ENCODE data around the gene ALOX12B.

ALOX12B gene

DNA sequence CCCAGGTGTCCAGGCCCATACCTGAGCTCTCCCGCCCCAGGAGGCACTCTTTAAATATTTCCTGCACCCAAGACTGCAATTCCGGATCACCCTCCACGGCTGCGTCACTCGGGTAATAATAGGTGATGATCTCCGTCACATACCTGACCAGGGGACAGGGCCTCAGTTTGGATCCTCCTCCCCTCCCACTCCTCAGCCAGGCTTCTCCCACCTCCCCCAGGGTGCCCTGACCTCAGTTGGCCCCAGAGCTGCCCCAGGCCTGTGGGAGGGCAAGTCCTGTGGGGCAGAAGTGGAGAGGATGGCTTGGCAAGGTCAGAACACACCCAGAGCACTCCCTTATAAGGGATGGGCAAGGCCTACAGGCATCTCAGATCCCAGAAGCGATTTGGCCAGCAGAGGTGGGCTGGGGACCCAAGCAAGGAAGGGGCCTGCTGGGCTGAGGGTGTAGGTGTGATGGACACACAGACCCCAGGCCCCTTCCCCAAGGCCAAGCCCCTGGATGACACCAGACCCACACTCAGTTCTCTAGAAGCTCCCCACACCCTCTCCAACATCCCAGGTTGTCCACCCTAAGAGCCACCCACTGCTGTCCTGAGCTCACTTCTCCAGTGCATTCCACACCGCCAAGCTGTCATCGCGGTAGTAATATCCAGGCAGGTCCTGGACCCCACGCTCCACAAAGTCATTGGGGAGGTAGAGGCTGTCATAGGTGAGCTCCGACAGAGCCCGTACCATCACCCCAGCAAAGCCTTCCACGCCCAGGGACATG lies 11.8 kb downstream of the ALOX12B start:
- H3K9me3 ChIP-seq (ENCODE audit: insufficient read depth, low read depth, low read length), result peaks cover 11% of the 10 kb centered on the region
- WGBS (ENCODE audit: extremely low coverage, insufficient coverage, insufficient read length), result no CpG with 5 or more reads among the region's 14 CpGs
- H4K12ac ChIP-seq (ENCODE audit: low read depth, low read length), result no peak overlapping the region

DNA sequence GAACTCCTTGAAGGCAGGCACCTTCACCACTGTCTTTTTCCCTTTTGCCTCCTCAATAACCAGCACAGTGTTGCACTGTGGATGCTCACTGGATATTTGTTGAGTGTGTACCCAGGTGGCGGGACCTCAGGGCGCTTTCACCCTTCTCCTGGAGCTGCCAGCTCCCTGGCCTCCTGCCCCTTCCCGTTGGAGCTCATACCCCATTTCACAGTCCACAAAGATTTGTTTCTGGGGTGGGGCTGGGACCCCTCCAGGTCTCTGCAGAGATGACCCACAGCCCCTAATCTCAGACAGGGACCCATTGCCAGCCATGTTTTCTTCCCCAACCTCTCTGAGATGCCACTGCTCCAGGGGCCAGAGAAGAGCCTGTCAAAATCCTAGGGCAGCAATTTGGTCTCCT lies 12.4 kb downstream of the ALOX12B start:
- H2AK5ac ChIP-seq (ENCODE audit: low read length), result no peak overlapping the region

More for the DNA sequence above, 11.8 kb downstream of the ALOX12B start:
- H2BK5ac ChIP-seq (ENCODE audit: low read depth, low read length, poor library complexity), result no peak overlapping the region
- H4K8ac ChIP-seq (ENCODE audit: low read depth, low read length), result no peak overlapping the region
- no peaks in the 10 kb centered on the region for H3K79me1 ChIP-seq (ENCODE audit: low read length)
- H3K23ac ChIP-seq (ENCODE audit: low read length), result no peak overlapping the region
- H3K9ac ChIP-seq (ENCODE audit: low read length), result no peak overlapping the region
- no peak overlapping the region for H3K27ac ChIP-seq (ENCODE audit: low read depth, low read length)
- no peak overlapping the region for H2AFZ ChIP-seq (ENCODE audit: insufficient read depth, low read length, poor library complexity)
- no peaks in the 10 kb centered on the region for H3K79me2 ChIP-seq (ENCODE audit: control insufficient read depth, insufficient read depth, low read length, poor library complexity)
- no peak overlapping the region for H3K4me2 ChIP-seq (ENCODE audit: low read length)
- no peak for DNase-seq
- H2BK120ac ChIP-seq (ENCODE audit: insufficient read depth, low read length, poor library complexity), result no peak overlapping the region
- no peak overlapping the region for H2BK12ac ChIP-seq (ENCODE audit: low read length)
- H2AK5ac ChIP-seq (ENCODE audit: low read length), result no peak overlapping the region
- no peak overlapping the region for H3K4me3 ChIP-seq (ENCODE audit: low read depth, low read length)
- H3K4ac ChIP-seq (ENCODE audit: low read depth, low read length), result no peak overlapping the region
- no peak overlapping the region for H3K18ac ChIP-seq (ENCODE audit: low read length)
- H3K36me3 ChIP-seq (ENCODE audit: control insufficient read depth in 1 of 2, insufficient read depth in 2 of 2, low read length in 2 of 2), result no peaks in the 10 kb centered on the region
- no peak overlapping the region for H4K91ac ChIP-seq (ENCODE audit: low read depth, low read length)
- H3K27me3 ChIP-seq (ENCODE audit: insufficient read depth, low read length), result peaks cover 56% of the 10 kb centered on the region
- H3K14ac ChIP-seq (ENCODE audit: low read length), result no peak overlapping the region
- H3K4me1 ChIP-seq (ENCODE audit: control insufficient read depth in 1 of 2, insufficient read depth in 2 of 2, low read length in 2 of 2), result peaks cover 3 to 6% of the 10 kb centered on the region in 2 experiments

DNA sequence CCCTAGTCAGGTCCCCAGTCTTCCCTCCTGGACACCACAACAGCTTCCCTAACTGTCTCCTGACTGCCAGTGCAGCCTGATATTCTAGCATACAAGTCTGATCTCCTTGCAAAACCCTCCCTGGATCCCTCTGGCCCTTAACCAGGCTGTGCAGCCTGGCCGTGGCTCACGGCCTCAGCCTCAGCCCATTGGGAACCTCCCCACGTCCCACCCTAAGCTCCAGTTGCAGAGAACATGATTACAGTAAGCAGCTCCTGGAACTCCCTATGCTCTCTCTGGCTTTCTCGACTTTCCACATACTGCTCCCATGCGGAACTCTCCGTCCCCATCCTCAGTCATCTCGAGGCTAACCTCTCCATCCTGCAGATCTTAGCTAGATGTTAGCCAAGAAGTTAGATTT lies 13.0 kb downstream of the ALOX12B start:
- Histone ChIP-seq H3K27me3 (ENCODE audit: insufficient read depth, low read length) (peaks cover 55% of the 10 kb centered on the region), H4K8ac (ENCODE audit: low read depth, low read length) (no peak overlapping the region), H3K79me2 (ENCODE audit: control insufficient read depth, insufficient read depth, low read length, poor library complexity) (no peaks in the 10 kb centered on the region), H3K23ac (ENCODE audit: low read length) (no peak overlapping the region), H2BK12ac (ENCODE audit: low read length) (no peak overlapping the region), H3K9me3 (ENCODE audit: insufficient read depth, low read depth, low read length) (peaks cover 10% of the 10 kb centered on the region), H3K79me1 (ENCODE audit: low read length) (no peaks in the 10 kb centered on the region), H3K4me1 (ENCODE audit: control insufficient read depth in 1 of 2, insufficient read depth in 2 of 2, low read length in 2 of 2) (peaks cover 3% of the 10 kb centered on the region in 2 experiments), H3K9ac (ENCODE audit: low read length) (no peak overlapping the region), H3K14ac (ENCODE audit: low read length) (no peak overlapping the region), H4K12ac (ENCODE audit: low read depth, low read length) (no peak overlapping the region), H3K27ac (ENCODE audit: low read depth, low read length) (no peak overlapping the region), H3K18ac (ENCODE audit: low read length) (no peak overlapping the region), H2BK120ac (ENCODE audit: insufficient read depth, low read length, poor library complexity) (no peak overlapping the region), H4K91ac (ENCODE audit: low read depth, low read length) (no peak overlapping the region), H2AK5ac (ENCODE audit: low read length) (no peak overlapping the region), H3K36me3 (ENCODE audit: control insufficient read depth in 1 of 2, insufficient read depth in 2 of 2, low read length in 2 of 2) (no peaks in the 10 kb centered on the region), H3K4ac (ENCODE audit: low read depth, low read length) (no peak overlapping the region), H3K4me2 (ENCODE audit: low read length) (no peak overlapping the region), H2AFZ (ENCODE audit: insufficient read depth, low read length, poor library complexity) (no peak overlapping the region), H2BK5ac (ENCODE audit: low read depth, low read length, poor library complexity) (no peak overlapping the region), H3K4me3 (ENCODE audit: low read depth, low read length) (no peak overlapping the region)
- no peak for DNase-seq
- no CpG with 5 or more reads among the region's 7 CpGs for WGBS (ENCODE audit: extremely low coverage, insufficient coverage, insufficient read length)

More for the DNA sequence above, 12.4 kb downstream of the ALOX12B start:
- no peaks in the 10 kb centered on the region for H3K36me3 ChIP-seq (ENCODE audit: control insufficient read depth in 1 of 2, insufficient read depth in 2 of 2, low read length in 2 of 2)
- H2BK12ac ChIP-seq (ENCODE audit: low read length), result no peak overlapping the region
- H3K27me3 ChIP-seq (ENCODE audit: insufficient read depth, low read length), result peaks cover 58% of the 10 kb centered on the region
- H3K4me3 ChIP-seq (ENCODE audit: low read depth, low read length), result no peak overlapping the region
- H4K12ac ChIP-seq (ENCODE audit: low read depth, low read length), result no peak overlapping the region
- H3K23ac ChIP-seq (ENCODE audit: low read length), result no peak overlapping the region
- H3K9ac ChIP-seq (ENCODE audit: low read length), result no peak overlapping the region
- peaks cover 3 to 6% of the 10 kb centered on the region in 2 experiments for H3K4me1 ChIP-seq (ENCODE audit: control insufficient read depth in 1 of 2, insufficient read depth in 2 of 2, low read length in 2 of 2)
- DNase-seq, result no peak
- no peak overlapping the region for H3K18ac ChIP-seq (ENCODE audit: low read length)
- no peak overlapping the region for H3K4me2 ChIP-seq (ENCODE audit: low read length)
- H3K14ac ChIP-seq (ENCODE audit: low read length), result no peak overlapping the region
- H2BK5ac ChIP-seq (ENCODE audit: low read depth, low read length, poor library complexity), result no peak overlapping the region
- H3K79me2 ChIP-seq (ENCODE audit: control insufficient read depth, insufficient read depth, low read length, poor library complexity), result no peaks in the 10 kb centered on the region
- H3K9me3 ChIP-seq (ENCODE audit: insufficient read depth, low read depth, low read length), result peaks cover 11% of the 10 kb centered on the region
- no peak overlapping the region for H2AFZ ChIP-seq (ENCODE audit: insufficient read depth, low read length, poor library complexity)
- no peak overlapping the region for H2BK120ac ChIP-seq (ENCODE audit: insufficient read depth, low read length, poor library complexity)
- no CpG with 5 or more reads among the region's 3 CpGs for WGBS (ENCODE audit: extremely low coverage, insufficient coverage, insufficient read length)
- no peak overlapping the region for H4K91ac ChIP-seq (ENCODE audit: low read depth, low read length)
- no peaks in the 10 kb centered on the region for H3K79me1 ChIP-seq (ENCODE audit: low read length)
- H3K27ac ChIP-seq (ENCODE audit: low read depth, low read length), result no peak overlapping the region
- H3K4ac ChIP-seq (ENCODE audit: low read depth, low read length), result no peak overlapping the region
- no peak overlapping the region for H4K8ac ChIP-seq (ENCODE audit: low read depth, low read length)

DNA sequence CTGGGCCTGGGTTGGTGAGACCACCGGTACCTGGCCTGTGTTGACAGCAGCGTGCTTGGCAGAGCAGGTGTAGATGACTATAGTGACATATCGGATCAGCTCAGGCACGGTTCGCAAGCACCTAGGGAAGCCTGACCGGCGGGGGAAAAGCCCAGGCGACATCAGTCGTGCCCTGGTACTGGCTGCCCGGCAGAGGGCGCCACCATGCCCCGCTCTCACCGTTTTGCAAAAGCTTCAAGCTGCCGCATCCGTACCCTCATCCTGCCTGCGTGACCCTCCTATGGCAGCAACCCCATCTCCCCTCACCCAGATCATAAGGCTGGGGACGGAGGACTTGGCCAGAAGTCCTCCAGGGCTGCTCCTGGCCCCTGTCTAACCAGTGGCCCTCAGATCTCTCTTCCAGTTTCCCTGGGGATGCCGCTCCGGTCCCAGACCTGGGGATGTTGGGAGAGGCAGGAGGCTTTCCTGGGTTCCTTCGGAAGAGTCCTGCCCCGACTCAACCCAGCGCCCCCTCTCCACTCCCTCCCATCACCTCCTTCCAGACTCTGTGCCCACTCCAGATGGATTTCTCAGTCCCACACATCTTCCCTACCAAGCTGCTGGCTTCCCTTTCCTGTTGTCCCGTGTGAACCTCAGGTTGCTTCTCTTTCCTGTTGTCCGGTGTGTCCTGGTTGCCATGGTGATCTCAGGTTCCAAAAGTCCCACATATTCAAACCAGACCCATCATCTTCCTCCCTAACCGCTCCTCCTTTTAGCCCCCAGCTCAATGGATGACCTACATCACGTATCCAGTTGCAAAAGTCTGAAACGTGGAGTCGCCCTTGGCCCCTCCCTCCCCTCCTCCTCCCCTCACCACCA lies 13.7 kb downstream of the ALOX12B start:
- H3K14ac ChIP-seq (ENCODE audit: low read length), result no peak overlapping the region
- no peak overlapping the region for H3K18ac ChIP-seq (ENCODE audit: low read length)
- no peak overlapping the region for H4K8ac ChIP-seq (ENCODE audit: low read depth, low read length)
- H3K4me2 ChIP-seq (ENCODE audit: low read length), result no peak overlapping the region
- no peak overlapping the region for H4K91ac ChIP-seq (ENCODE audit: low read depth, low read length)
- H2BK120ac ChIP-seq (ENCODE audit: insufficient read depth, low read length, poor library complexity), result no peak overlapping the region
- no peak overlapping the region for H3K9ac ChIP-seq (ENCODE audit: low read length)
- peak; percentile 64 to 83 for DNase-seq
- no peak overlapping the region for H2BK5ac ChIP-seq (ENCODE audit: low read depth, low read length, poor library complexity)
- peaks cover 49% of the 10 kb centered on the region for H3K27me3 ChIP-seq (ENCODE audit: insufficient read depth, low read length)
- H3K23ac ChIP-seq (ENCODE audit: low read length), result no peak overlapping the region
- peaks cover 6% of the 10 kb centered on the region for H3K9me3 ChIP-seq (ENCODE audit: insufficient read depth, low read depth, low read length)
- no peak overlapping the region for H3K4me3 ChIP-seq (ENCODE audit: low read depth, low read length)
- no peaks in the 10 kb centered on the region for H3K79me2 ChIP-seq (ENCODE audit: control insufficient read depth, insufficient read depth, low read length, poor library complexity)
- no peak overlapping the region for H2AFZ ChIP-seq (ENCODE audit: insufficient read depth, low read length, poor library complexity)
- no peak overlapping the region for H2AK5ac ChIP-seq (ENCODE audit: low read length)
- H4K12ac ChIP-seq (ENCODE audit: low read depth, low read length), result no peak overlapping the region
- no peak overlapping the region for H3K4ac ChIP-seq (ENCODE audit: low read depth, low read length)
- no peak overlapping the region for H2BK12ac ChIP-seq (ENCODE audit: low read length)
- H3K4me1 ChIP-seq (ENCODE audit: control insufficient read depth in 1 of 2, insufficient read depth in 2 of 2, low read length in 2 of 2), result no peaks in the 10 kb centered on the region
- no peaks in the 10 kb centered on the region for H3K79me1 ChIP-seq (ENCODE audit: low read length)
- no CpG with 5 or more reads among the region's 28 CpGs for WGBS (ENCODE audit: extremely low coverage, insufficient coverage, insufficient read length)
- no peak overlapping the region for H3K27ac ChIP-seq (ENCODE audit: low read depth, low read length)
- H3K36me3 ChIP-seq (ENCODE audit: control insufficient read depth in 1 of 2, insufficient read depth in 2 of 2, low read length in 2 of 2), result no peaks in the 10 kb centered on the region
